GM18498 (cell line): ENCODE data around the gene CCNI.
"Not testable (repeated sequence)": the region's sequence is repeated elsewhere in the genome, so short reads cannot be mapped to it uniquely, and the experiment has no call there.

Source experiments
- ATAC-seq: cut with Tn5 transposase; IDR thresholded peaks from one replicate; pipeline ENCODE4 v1.9.1; 2021; ENCODE audit warnings: mild to moderate bottlenecking, moderate library complexity; ENCODE audit not compliant: unreplicated experiment

CCNI gene

GRCh38 chr4:77043507-77044136 lies 32.2 kb downstream of the CCNI start:
- no peak for ATAC-seq

GRCh38 chr4:77040854-77041725 lies 34.7 kb downstream of the CCNI start:
- ATAC-seq = no peak

- ATAC-seq = no peak
Observed at GRCh38 chr4:77040270-77040669, 35.5 kb downstream of the CCNI start.

- no peak for ATAC-seq
Observed at GRCh38 chr4:77039796-77040195, 36.0 kb downstream of the CCNI start.

GRCh38 chr4:77037736-77038135 lies 38.1 kb downstream of the CCNI start:
- ATAC-seq = no peak

- not testable (repeated sequence) for ATAC-seq
Observed at GRCh38 chr4:77037168-77037567, 38.6 kb downstream of the CCNI start.

GRCh38 chr4:77036206-77036605 lies 39.6 kb downstream of the CCNI start:
- no peak for ATAC-seq

- no peak for ATAC-seq
Observed at GRCh38 chr4:77035153-77035552, 40.6 kb downstream of the CCNI start.

GRCh38 chr4:77031544-77031943 lies 44.2 kb downstream of the CCNI start:
- no peak for ATAC-seq

GRCh38 chr4:77029757-77030156 lies 46.0 kb downstream of the CCNI start:
- not testable (repeated sequence) for ATAC-seq

- ATAC-seq = no peak
Observed at GRCh38 chr4:77028246-77028645, 47.5 kb downstream of the CCNI start.

- peak; percentile 4 for ATAC-seq
Observed at GRCh38 chr4:77026322-77026704, 49.5 kb downstream of the CCNI start.

GRCh38 chr4:77025643-77026321 lies 50.0 kb downstream of the CCNI start:
- ATAC-seq = peak; percentile 81

- ATAC-seq = no peak
Observed at GRCh38 chr4:77023920-77024319, 51.9 kb downstream of the CCNI start.

GRCh38 chr4:77022560-77023179 lies 53.1 kb downstream of the CCNI start:
- no peak for ATAC-seq

GRCh38 chr4:77021614-77022089 lies 54.1 kb downstream of the CCNI start:
- no peak for ATAC-seq

GRCh38 chr4:77020017-77020416 lies 55.8 kb downstream of the CCNI start:
- no peak for ATAC-seq

- ATAC-seq = no peak
Observed at GRCh38 chr4:77015390-77015789, 60.4 kb downstream of the CCNI start.

- ATAC-seq = no peak
Observed at GRCh38 chr4:77014256-77014655, 61.5 kb downstream of the CCNI start.

GRCh38 chr4:77012726-77013125 lies 63.1 kb downstream of the CCNI start:
- no peak for ATAC-seq

GRCh38 chr4:77010841-77011354 lies 64.9 kb downstream of the CCNI start:
- ATAC-seq = no peak
